C4-2B (cell line): Measurements from ENCODE around the gene PAM16.

Experiments used
- H3K27ac ChIP-seq: fragments of 450-650 bp; 2 replicates; pipeline ENCODE4 v1.5.1; 2017
- ZFX ChIP-seq: fragments of 450-650 bp; IDR thresholded peaks from 2 replicates; pipeline ENCODE4 v1.6.1; 2017
- TF ChIP-seq, protein P1 (sequence below): fragments of 450-650 bp; conservative IDR thresholded peaks from 2 replicates; pipeline ENCODE4 v1.5.1; 2017; ENCODE audit warnings: mild to moderate bottlenecking

The PAM16 gene

DNA sequence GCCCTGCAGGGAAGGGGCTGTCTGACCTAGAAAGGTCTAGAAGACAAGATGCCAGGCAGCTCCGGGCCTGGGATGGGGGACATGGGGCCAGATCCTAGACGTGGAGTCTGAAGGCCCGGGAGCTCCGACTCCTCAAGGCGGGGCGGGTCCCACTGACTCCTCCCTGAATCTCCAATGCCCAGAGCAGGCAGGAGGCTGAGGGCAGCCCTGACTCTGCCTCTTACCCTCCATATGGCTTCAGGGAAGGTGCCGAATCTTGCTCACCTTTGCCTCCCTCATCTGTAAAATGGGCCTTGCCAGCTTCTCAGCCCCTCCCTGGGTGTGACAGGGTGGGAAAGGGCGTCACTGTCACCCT lies 35.3 kb upstream of the PAM16 start:
- no peak overlapping the region for H3K27ac ChIP-seq
- TF ChIP-seq ZFX, result no peak
- TF ChIP-seq, protein P1, sequence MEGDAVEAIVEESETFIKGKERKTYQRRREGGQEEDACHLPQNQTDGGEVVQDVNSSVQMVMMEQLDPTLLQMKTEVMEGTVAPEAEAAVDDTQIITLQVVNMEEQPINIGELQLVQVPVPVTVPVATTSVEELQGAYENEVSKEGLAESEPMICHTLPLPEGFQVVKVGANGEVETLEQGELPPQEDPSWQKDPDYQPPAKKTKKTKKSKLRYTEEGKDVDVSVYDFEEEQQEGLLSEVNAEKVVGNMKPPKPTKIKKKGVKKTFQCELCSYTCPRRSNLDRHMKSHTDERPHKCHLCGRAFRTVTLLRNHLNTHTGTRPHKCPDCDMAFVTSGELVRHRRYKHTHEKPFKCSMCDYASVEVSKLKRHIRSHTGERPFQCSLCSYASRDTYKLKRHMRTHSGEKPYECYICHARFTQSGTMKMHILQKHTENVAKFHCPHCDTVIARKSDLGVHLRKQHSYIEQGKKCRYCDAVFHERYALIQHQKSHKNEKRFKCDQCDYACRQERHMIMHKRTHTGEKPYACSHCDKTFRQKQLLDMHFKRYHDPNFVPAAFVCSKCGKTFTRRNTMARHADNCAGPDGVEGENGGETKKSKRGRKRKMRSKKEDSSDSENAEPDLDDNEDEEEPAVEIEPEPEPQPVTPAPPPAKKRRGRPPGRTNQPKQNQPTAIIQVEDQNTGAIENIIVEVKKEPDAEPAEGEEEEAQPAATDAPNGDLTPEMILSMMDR, result no peak

DNA sequence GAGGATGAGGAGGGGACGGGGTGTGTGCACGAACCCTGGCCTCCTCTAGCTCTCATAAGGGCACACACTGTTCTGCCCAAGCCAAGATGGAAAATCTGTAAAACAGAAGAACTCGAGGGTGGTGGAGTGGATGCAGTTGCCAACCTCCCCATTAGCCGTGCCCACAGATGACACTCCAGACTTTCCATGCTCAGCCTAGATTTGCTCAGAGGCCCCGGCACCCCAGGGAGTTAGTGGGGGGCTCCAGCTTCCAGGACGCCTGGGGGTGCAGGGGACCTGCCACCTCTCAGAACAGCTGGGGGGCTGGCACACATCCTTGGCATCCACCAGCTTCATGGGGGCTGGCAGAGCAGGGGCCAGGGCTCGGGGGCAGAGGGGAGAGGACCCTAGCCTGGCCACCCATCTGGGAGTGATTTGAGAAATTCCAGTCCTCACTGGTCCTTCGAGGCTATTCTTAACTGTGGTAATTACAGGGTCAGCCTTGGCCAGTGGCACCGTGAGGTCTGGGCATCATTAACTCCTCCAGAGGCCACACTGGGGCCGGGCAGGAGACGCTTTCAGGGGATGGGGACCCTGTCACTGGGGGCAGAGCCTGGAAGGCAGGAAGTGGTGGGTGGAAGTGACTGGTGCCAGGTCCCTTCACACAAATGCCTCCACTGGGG lies 34.8 kb upstream of the PAM16 start:
- TF ChIP-seq, protein P1, result no peak
- TF ChIP-seq ZFX, result no peak

DNA sequence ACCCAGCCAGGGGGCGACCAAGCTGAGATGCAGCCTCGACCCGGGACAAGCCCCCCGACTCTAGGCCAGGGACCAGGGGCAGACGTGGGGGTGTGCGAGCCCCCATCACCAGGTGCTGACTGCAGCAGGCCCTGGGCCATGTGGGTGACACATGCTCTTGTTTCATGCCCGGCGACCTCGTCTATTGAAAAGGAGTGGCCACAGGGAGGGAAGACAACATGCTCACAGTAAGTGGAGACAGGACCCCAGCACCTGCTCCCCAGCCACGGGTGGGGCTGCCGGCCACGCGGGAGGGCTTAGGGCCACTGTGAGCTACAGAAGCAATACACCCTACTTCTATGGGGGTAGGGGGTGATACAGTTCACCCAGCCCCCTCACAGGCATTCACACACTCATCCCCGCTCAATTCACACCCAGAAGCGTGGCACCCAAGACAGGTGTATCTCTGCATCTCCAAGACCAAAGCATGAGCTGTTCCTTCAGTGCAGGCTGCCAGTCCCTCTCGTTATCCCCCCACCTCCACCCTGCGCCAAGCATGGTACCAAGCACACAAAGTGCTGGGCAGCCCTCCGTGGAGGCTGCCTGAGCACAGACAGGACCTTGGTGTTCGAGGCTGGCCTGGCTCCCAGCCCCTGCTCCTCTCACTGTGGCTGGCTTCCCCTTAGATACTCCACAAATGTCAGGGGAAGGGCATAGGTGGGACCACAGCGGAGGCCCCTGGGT lies 34.1 kb upstream of the PAM16 start:
- TF ChIP-seq, protein P1, result no peak
- no peak for TF ChIP-seq ZFX
- H3K27ac ChIP-seq, result no peak overlapping the region

More for the DNA sequence above, 34.8 kb upstream of the PAM16 start:
- H3K27ac ChIP-seq, result no peak overlapping the region

GRCh38 chr16:4384509-4384942 lies 33.4 kb upstream of the PAM16 start:
- H3K27ac ChIP-seq, result no peak overlapping the region
- TF ChIP-seq ZFX, result no peak
- TF ChIP-seq, protein P1, result no peak

DNA sequence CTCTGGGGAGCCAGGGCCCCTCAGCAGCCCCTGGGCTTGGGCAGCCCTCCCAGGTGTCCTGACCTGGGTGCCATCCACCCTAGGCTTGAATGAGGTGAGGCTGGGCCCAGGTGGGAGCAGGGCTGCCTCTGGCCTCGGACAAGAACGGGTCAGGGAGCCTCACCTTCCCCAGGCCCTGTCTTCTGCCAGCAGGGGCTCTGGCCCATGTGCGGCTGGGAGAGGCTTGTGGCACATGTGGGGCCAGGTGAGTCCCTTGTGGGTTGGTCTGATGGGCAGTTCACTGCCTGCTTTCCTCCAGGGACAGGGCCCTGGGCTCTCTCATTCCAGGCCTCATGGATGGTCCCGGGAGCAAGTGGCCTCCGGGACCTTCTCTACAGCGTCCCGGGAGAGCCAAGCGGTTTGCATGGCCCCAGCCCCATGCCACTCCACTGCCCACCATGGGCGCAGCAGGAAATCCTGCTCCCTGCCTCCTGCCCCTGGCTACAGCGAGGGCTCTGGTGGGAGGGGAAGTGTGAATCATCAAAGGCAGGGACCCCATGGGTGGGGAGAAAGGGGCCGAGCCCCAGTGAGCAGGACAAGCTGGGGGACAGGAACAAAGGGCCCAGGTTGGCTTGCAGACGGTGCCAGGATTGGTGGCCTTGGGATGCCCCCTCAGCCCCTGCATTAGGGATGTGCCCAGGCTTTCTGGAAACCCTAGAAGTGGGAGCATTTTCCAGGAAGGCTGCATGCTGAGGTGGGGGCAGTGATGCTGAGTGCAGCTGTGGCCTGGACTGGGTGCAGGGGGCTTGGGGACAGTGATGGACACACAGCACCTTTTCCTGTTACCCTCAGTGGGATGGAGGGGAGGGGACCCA lies 32.7 kb upstream of the PAM16 start:
- no peak for TF ChIP-seq ZFX
- TF ChIP-seq, protein P1, result no peak
- no peak overlapping the region for H3K27ac ChIP-seq

- no peak overlapping the region for H3K27ac ChIP-seq
- TF ChIP-seq ZFX, result no peak
- TF ChIP-seq, protein P1, result no peak
These were observed 31.8 kb upstream of the PAM16 start for GRCh38 chr16:4382795-4383357.
